KOPT-K1 (cell line): ENCODE data around the gene TMSB4X.
"Not testable (repeated sequence)": the region's sequence is repeated elsewhere in the genome, so short reads cannot be mapped to it uniquely, and the experiment has no call there.

Experiments
- H3K27ac ChIP-seq: fragments of 200-600 bp; sonication (generic); 2 replicates; pipeline ENCODE4 v1.5.1; 2016; ENCODE audit warnings: antibody characterized with exemption, mild to moderate bottlenecking, low read depth, low read length; ENCODE audit not compliant: poor library complexity, severe bottlenecking
- H3K36me3 ChIP-seq: fragments of 200-600 bp; sonication (generic); 2 replicates; pipeline ENCODE4 v1.5.1; 2017; ENCODE audit warnings: antibody characterized with exemption, mild to moderate bottlenecking, low read length, moderate library complexity; ENCODE audit not compliant: insufficient read depth
- H3K9me3 ChIP-seq: fragments of 200-600 bp; sonication (generic); 2 replicates; pipeline ENCODE4 v1.5.1; 2017; ENCODE audit warnings: antibody characterized with exemption, low read length, mild to moderate bottlenecking; ENCODE audit not compliant: insufficient read depth, poor library complexity, severe bottlenecking

Gene TMSB4X

GRCh38 chrX:12974796-12975669 is at the start of gene TMSB4X:
Gene TMSB4X (plus strand): TSS chrX:12975110.
- H3K9me3 ChIP-seq, result no peaks in the 10 kb centered on the region
- peak within 1 kb of the TSS; percentile 100 for H3K27ac ChIP-seq
- peaks cover 30% of the 10 kb centered on the region for H3K36me3 ChIP-seq

GRCh38 chrX:12929701-12930100 is 45.2 kb upstream of the TMSB4X start:
- H3K36me3 ChIP-seq, result no peaks in the 10 kb centered on the region
- no peaks in the 10 kb centered on the region for H3K9me3 ChIP-seq
- H3K27ac ChIP-seq, result no peak overlapping the region

- Histone ChIP-seq H3K36me3 (no peaks in the 10 kb centered on the region), H3K9me3 (no peaks in the 10 kb centered on the region)
Observed at GRCh38 chrX:12930150-12930549, 44.8 kb upstream of the TMSB4X start.

GRCh38 chrX:12932244-12932643 is 42.7 kb upstream of the TMSB4X start:
- Histone ChIP-seq H3K27ac (no peak overlapping the region), H3K36me3 (no peaks in the 10 kb centered on the region), H3K9me3 (no peaks in the 10 kb centered on the region)

More at GRCh38 chrX:12930150-12930549, 44.8 kb upstream of the TMSB4X start:
- H3K27ac ChIP-seq, result no peak overlapping the region

- Histone ChIP-seq H3K36me3 (no peaks in the 10 kb centered on the region), H3K9me3 (no peaks in the 10 kb centered on the region), H3K27ac (no peak overlapping the region)
Observed at GRCh38 chrX:12934850-12935249, 40.1 kb upstream of the TMSB4X start.

GRCh38 chrX:12936947-12937346 is 38.0 kb upstream of the TMSB4X start:
- H3K36me3 ChIP-seq, result no peaks in the 10 kb centered on the region
- H3K27ac ChIP-seq, result no peak overlapping the region
- H3K9me3 ChIP-seq, result no peaks in the 10 kb centered on the region

GRCh38 chrX:12940471-12940870 is 34.4 kb upstream of the TMSB4X start:
- H3K36me3 ChIP-seq, H3K27ac ChIP-seq, H3K9me3 ChIP-seq: not testable (repeated sequence)

- H3K36me3 ChIP-seq, H3K9me3 ChIP-seq, H3K27ac ChIP-seq: not testable (repeated sequence)
Observed at GRCh38 chrX:12943592-12943991, 31.3 kb upstream of the TMSB4X start.

- not testable (repeated sequence) for H3K27ac ChIP-seq, H3K36me3 ChIP-seq, H3K9me3 ChIP-seq
Observed at GRCh38 chrX:12944452-12944851, 30.5 kb upstream of the TMSB4X start.

- no peaks in the 10 kb centered on the region for H3K36me3 ChIP-seq
- H3K9me3 ChIP-seq, result no peaks in the 10 kb centered on the region
- H3K27ac ChIP-seq, result no peak overlapping the region
Observed at GRCh38 chrX:12945494-12945893, 29.4 kb upstream of the TMSB4X start.

- H3K9me3 ChIP-seq, result no peaks in the 10 kb centered on the region
- H3K36me3 ChIP-seq, result no peaks in the 10 kb centered on the region
- peak overlapping the region; percentile 100 for H3K27ac ChIP-seq
Observed at GRCh38 chrX:12946406-12946805, 28.5 kb upstream of the TMSB4X start.

GRCh38 chrX:12946838-12947544 is 27.9 kb upstream of the TMSB4X start:
- Histone ChIP-seq H3K36me3 (no peaks in the 10 kb centered on the region), H3K9me3 (no peaks in the 10 kb centered on the region), H3K27ac (peak overlapping the region; percentile 100)

- Histone ChIP-seq H3K27ac (peak overlapping the region; percentile 100), H3K36me3 (no peaks in the 10 kb centered on the region)
Observed at GRCh38 chrX:12947545-12948235, 27.2 kb upstream of the TMSB4X start.

GRCh38 chrX:12948495-12948894 is 26.4 kb upstream of the TMSB4X start:
- peak overlapping the region; percentile 100 for H3K27ac ChIP-seq

More at GRCh38 chrX:12947545-12948235, 27.2 kb upstream of the TMSB4X start:
- no peaks in the 10 kb centered on the region for H3K9me3 ChIP-seq

More at GRCh38 chrX:12948495-12948894, 26.4 kb upstream of the TMSB4X start:
- no peaks in the 10 kb centered on the region for H3K36me3 ChIP-seq
- no peaks in the 10 kb centered on the region for H3K9me3 ChIP-seq
